Type B pancreatic cell (in vitro differentiated cells): Measurements from ENCODE around the gene BET1. TPM values are rescaled to one million over a fixed set of nuclear protein-coding genes. Genes with fewer than 3 reads are reported as not detected.
"Not testable (repeated sequence)": the region's sequence is repeated elsewhere in the genome, so short reads cannot be mapped to it uniquely, and the experiment has no call there.

Experiments
- DNase-seq: peaks from one replicate; pipeline ENCODE4 v3.0.0; 2021; ENCODE audit warnings: mixed read lengths; ENCODE audit not compliant: unreplicated experiment; ENCODE audit errors: extremely low spot score
- H3K27ac Mint-ChIP-seq: 2 replicates; pipeline ENCODE4 v1.8.0; 2021; ENCODE audit warnings: mild to moderate bottlenecking, mixed read lengths
- H3K27me3 Mint-ChIP-seq: 2 replicates; pipeline ENCODE4 v1.8.0; 2021; ENCODE audit warnings: mixed read lengths
- H3K36me3 Mint-ChIP-seq: 2 replicates; pipeline ENCODE4 v1.8.0; 2021; ENCODE audit warnings: mixed read lengths
- H3K4me1 Mint-ChIP-seq: one replicate; pipeline ENCODE4 v1.8.0; 2021; ENCODE audit warnings: mixed read lengths; ENCODE audit not compliant: unreplicated experiment
- H3K4me3 Mint-ChIP-seq: 2 replicates; pipeline ENCODE4 v1.8.0; 2021; ENCODE audit warnings: mild to moderate bottlenecking, mixed read lengths
- H3K9me3 Mint-ChIP-seq: 2 replicates; pipeline ENCODE4 v1.8.0; 2021; ENCODE audit warnings: mixed read lengths
- CTCF ChIP-seq: fragments of 200-600 bp; sonication (generic); conservative IDR thresholded peaks from 2 replicates; pipeline ENCODE4 v1.5.0; 2021; ENCODE audit warnings: antibody characterized with exemption, mild to moderate bottlenecking
- total RNA-seq: library from RNA; stranded (reverse); gene quantifications from 2 replicates; pipeline ENCODE4 v1.2.1, GENCODE V29; 2021; ENCODE audit warnings: low replicate concordance

BET1 gene
- total RNA-seq, 1 donor from 2014 or later = 25.9 TPM

- no peak for DNase-seq
- H3K4me3 Mint-ChIP-seq = no peak overlapping the region
- no peaks in the 10 kb centered on the region for H3K4me1 Mint-ChIP-seq
These were observed 26.5 kb upstream of the BET1 start for GRCh38 chr7:94030634-94031033.

GRCh38 chr7:94029976-94030375 lies 25.8 kb upstream of the BET1 start:
- Mint-ChIP-seq H3K9me3 (no peaks in the 10 kb centered on the region), H3K27ac (no peak overlapping the region), H3K36me3 (no peaks in the 10 kb centered on the region), H3K4me1 (no peaks in the 10 kb centered on the region), H3K4me3 (no peak overlapping the region), H3K27me3 (peaks cover 3% of the 10 kb centered on the region)
- no peak for DNase-seq
- TF ChIP-seq CTCF = no peak

More at GRCh38 chr7:94030634-94031033, 26.5 kb upstream of the BET1 start:
- TF ChIP-seq CTCF = no peak
- Mint-ChIP-seq H3K27me3 (peaks cover 3% of the 10 kb centered on the region), H3K9me3 (no peaks in the 10 kb centered on the region), H3K36me3 (no peaks in the 10 kb centered on the region), H3K27ac (no peak overlapping the region)

- Mint-ChIP-seq H3K4me3 (no peak overlapping the region), H3K27ac (no peak overlapping the region), H3K9me3 (no peaks in the 10 kb centered on the region), H3K4me1 (no peaks in the 10 kb centered on the region), H3K36me3 (no peaks in the 10 kb centered on the region), H3K27me3 (peaks cover 3% of the 10 kb centered on the region)
- no peak for DNase-seq
- no peak for TF ChIP-seq CTCF
These were observed 24.6 kb upstream of the BET1 start for GRCh38 chr7:94028768-94029167.

GRCh38 chr7:94026619-94027018 lies 22.5 kb upstream of the BET1 start:
- not testable (repeated sequence) for H3K4me3 Mint-ChIP-seq, H3K9me3 Mint-ChIP-seq

GRCh38 chr7:94022550-94022949 lies 18.4 kb upstream of the BET1 start:
- no peak overlapping the region for H3K27ac Mint-ChIP-seq
- no peaks in the 10 kb centered on the region for H3K27me3 Mint-ChIP-seq
- H3K4me3 Mint-ChIP-seq = no peak overlapping the region
- no peaks in the 10 kb centered on the region for H3K36me3 Mint-ChIP-seq
- no peak for DNase-seq
- no peaks in the 10 kb centered on the region for H3K4me1 Mint-ChIP-seq
- no peak for TF ChIP-seq CTCF
- H3K9me3 Mint-ChIP-seq = no peaks in the 10 kb centered on the region

More at GRCh38 chr7:94026619-94027018, 22.5 kb upstream of the BET1 start:
- not testable (repeated sequence) for H3K27me3 Mint-ChIP-seq, H3K27ac Mint-ChIP-seq, H3K4me1 Mint-ChIP-seq, H3K36me3 Mint-ChIP-seq, DNase-seq

- no peaks in the 10 kb centered on the region for H3K36me3 Mint-ChIP-seq
- H3K4me3 Mint-ChIP-seq = no peak overlapping the region
- DNase-seq = no peak
These were observed 12.6 kb upstream of the BET1 start for GRCh38 chr7:94016786-94017185.

More at GRCh38 chr7:94016786-94017185, 12.6 kb upstream of the BET1 start:
- Mint-ChIP-seq H3K27ac (no peak overlapping the region), H3K27me3 (peaks cover 20% of the 10 kb centered on the region), H3K4me1 (no peaks in the 10 kb centered on the region), H3K9me3 (no peaks in the 10 kb centered on the region)
- TF ChIP-seq CTCF = no peak
